MM.1S (cell line): ENCODE data around the gene KIRREL3.
"Not testable (repeated sequence)": the region's sequence is repeated elsewhere in the genome, so short reads cannot be mapped to it uniquely, and the experiment has no call there.

ENCODE experiments used
- DNase-seq: peaks from one replicate; pipeline ENCODE4 v3.0.0-alpha.2; 2015
- H2AFZ ChIP-seq: fragments of 300-600 bp; sonication (generic); 2 replicates; pipeline ENCODE4 v1.6.0; 2016; ENCODE audit warnings: antibody characterized with exemption, low read length
- H3F3A ChIP-seq: fragments of 300-600 bp; sonication (generic); 2 replicates; pipeline ENCODE4 v1.6.1; 2016; ENCODE audit warnings: mild to moderate bottlenecking, antibody characterized with exemption, low read length, moderate library complexity, mixed read lengths; ENCODE audit not compliant: insufficient read depth
- H3K27ac ChIP-seq: fragments of 300-600 bp; sonication (generic); 2 replicates; pipeline ENCODE4 v1.5.1; 2016; ENCODE audit warnings: mild to moderate bottlenecking, low read length
- H3K27me3 ChIP-seq: fragments of 300-600 bp; sonication (generic); replicated peaks from 2 replicates; pipeline ENCODE4 v1.6.0; 2016; ENCODE audit warnings: low read length; ENCODE audit not compliant: insufficient read depth
- H3K36me3 ChIP-seq: fragments of 300-600 bp; sonication (generic); replicated peaks from 2 replicates; pipeline ENCODE4 v1.6.1; 2016; ENCODE audit warnings: mild to moderate bottlenecking, low read length, mixed read lengths; ENCODE audit not compliant: insufficient read depth
- H3K4me1 ChIP-seq: fragments of 300-600 bp; sonication (generic); 2 replicates; pipeline ENCODE4 v1.6.1; 2016; ENCODE audit warnings: low read length, mixed read lengths
- H3K4me2 ChIP-seq: fragments of 300-600 bp; sonication (generic); 2 replicates; pipeline ENCODE4 v1.6.0; 2016; ENCODE audit warnings: low read depth, low read length
- H3K4me3 ChIP-seq: fragments of 300-600 bp; sonication (generic); 2 replicates; pipeline ENCODE4 v1.5.1; 2016; ENCODE audit warnings: low read length, mixed read lengths
- H3K79me2 ChIP-seq: fragments of 300-600 bp; sonication (generic); 2 replicates; pipeline ENCODE4 v1.6.1; 2016; ENCODE audit warnings: mixed run types, low read length, mixed read lengths
- H3K9ac ChIP-seq: fragments of 300-600 bp; sonication (generic); 2 replicates; pipeline ENCODE4 v1.6.1; 2016; ENCODE audit warnings: low read length, mixed read lengths
- H3K9me2 ChIP-seq: fragments of 300-600 bp; sonication (generic); replicated peaks from 2 replicates; pipeline ENCODE4 v1.6.1; 2016; ENCODE audit warnings: mild to moderate bottlenecking, low read length, mixed read lengths; ENCODE audit not compliant: insufficient read depth
- H3K9me3 ChIP-seq: fragments of 300-600 bp; sonication (generic); replicated peaks from 2 replicates; pipeline ENCODE4 v1.6.1; 2016; ENCODE audit warnings: mild to moderate bottlenecking, low read length, mixed read lengths; ENCODE audit not compliant: insufficient read depth
- H4K20me1 ChIP-seq: fragments of 300-600 bp; sonication (generic); 2 replicates; pipeline ENCODE4 v1.6.1; 2016; ENCODE audit warnings: mild to moderate bottlenecking, low read length, moderate library complexity, mixed read lengths; ENCODE audit not compliant: insufficient read depth
- EZH2 ChIP-seq: fragments of 300-600 bp; sonication (generic); optimal IDR thresholded peaks from 2 replicates; pipeline ENCODE3; 2017; ENCODE audit warnings: low read depth, mild to moderate bottlenecking, antibody characterized with exemption, low read length, mixed read lengths
- EZH2phosphoT487 ChIP-seq: fragments of 300-600 bp; sonication (generic); IDR thresholded peaks from 2 replicates; pipeline ENCODE4 v1.6.1; 2018; ENCODE audit warnings: antibody characterized with exemption, low read length
- TF ChIP-seq, protein P1 (sequence below): fragments of 300-600 bp; sonication (generic); IDR thresholded peaks from 2 replicates; pipeline ENCODE4 v1.5.1; 2016; ENCODE audit warnings: antibody characterized with exemption, low read length, mixed read lengths

The KIRREL3 gene

DNA sequence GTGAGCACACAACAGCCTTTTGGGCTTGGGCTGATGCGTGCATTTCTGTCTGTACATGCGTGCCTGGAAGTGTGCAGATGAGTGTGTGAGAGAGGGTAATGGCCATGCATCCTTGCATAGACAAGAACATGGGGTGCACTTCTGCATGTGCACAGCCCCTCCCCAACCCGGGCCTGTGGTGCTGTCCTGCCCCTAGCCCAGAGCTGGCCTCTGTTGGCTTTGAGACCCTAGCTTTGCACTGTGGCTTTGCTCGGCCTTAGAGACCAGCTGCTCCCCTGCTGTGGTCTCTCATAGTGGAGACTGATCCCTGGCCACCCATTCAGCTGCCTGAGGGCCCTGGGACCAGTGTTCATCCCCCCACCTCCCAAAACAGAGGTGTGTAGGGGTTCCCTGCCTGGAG is 619.7 kb downstream of the KIRREL3 start:
- no peak for DNase-seq
- H4K20me1 ChIP-seq: no peaks in the 10 kb centered on the region
- no peaks in the 10 kb centered on the region for H3F3A ChIP-seq
- no peaks in the 10 kb centered on the region for H3K9me2 ChIP-seq
- no peaks in the 10 kb centered on the region for H3K4me1 ChIP-seq
- H3K27me3 ChIP-seq: no peaks in the 10 kb centered on the region
- H3K4me2 ChIP-seq: no peak overlapping the region
- no peak overlapping the region for H3K9ac ChIP-seq
- no peaks in the 10 kb centered on the region for H3K36me3 ChIP-seq
- no peak overlapping the region for H2AFZ ChIP-seq
- no peaks in the 10 kb centered on the region for H3K79me2 ChIP-seq
- no peak for TF ChIP-seq EZH2phosphoT487
- no peak for TF ChIP-seq EZH2
- TF ChIP-seq, protein P1, sequence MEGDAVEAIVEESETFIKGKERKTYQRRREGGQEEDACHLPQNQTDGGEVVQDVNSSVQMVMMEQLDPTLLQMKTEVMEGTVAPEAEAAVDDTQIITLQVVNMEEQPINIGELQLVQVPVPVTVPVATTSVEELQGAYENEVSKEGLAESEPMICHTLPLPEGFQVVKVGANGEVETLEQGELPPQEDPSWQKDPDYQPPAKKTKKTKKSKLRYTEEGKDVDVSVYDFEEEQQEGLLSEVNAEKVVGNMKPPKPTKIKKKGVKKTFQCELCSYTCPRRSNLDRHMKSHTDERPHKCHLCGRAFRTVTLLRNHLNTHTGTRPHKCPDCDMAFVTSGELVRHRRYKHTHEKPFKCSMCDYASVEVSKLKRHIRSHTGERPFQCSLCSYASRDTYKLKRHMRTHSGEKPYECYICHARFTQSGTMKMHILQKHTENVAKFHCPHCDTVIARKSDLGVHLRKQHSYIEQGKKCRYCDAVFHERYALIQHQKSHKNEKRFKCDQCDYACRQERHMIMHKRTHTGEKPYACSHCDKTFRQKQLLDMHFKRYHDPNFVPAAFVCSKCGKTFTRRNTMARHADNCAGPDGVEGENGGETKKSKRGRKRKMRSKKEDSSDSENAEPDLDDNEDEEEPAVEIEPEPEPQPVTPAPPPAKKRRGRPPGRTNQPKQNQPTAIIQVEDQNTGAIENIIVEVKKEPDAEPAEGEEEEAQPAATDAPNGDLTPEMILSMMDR: no peak
- no peaks in the 10 kb centered on the region for H3K9me3 ChIP-seq
- H3K4me3 ChIP-seq: no peak overlapping the region
- no peak overlapping the region for H3K27ac ChIP-seq

DNA sequence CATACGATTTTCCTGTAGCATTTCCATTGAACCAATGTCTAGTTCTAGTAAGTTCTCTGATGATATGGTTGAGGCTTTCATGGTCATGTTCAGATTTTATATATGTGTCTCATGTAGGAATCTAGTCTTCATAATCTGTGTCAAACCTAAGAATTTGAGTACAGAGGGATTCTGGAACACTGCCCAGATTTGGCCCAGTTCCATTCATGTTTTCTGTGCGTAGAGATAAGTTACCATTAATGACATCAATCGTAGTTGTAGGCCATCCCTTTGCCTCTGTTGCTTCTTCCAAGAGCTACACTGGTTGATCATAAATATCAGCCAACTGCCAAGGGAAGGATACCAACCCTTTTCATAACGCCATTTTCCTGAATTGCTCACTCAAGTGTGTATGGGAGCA is 621.8 kb downstream of the KIRREL3 start:
- DNase-seq: no peak
- no peak for TF ChIP-seq EZH2
- TF ChIP-seq EZH2phosphoT487: no peak
- TF ChIP-seq, protein P1: no peak
- Histone ChIP-seq H2AFZ (no peak overlapping the region), H3K79me2 (no peaks in the 10 kb centered on the region), H3K9ac (no peak overlapping the region), H3K4me1 (no peaks in the 10 kb centered on the region), H3K4me2 (no peak overlapping the region), H3K9me3 (no peaks in the 10 kb centered on the region), H3K36me3 (no peaks in the 10 kb centered on the region), H3K27ac (no peak overlapping the region), H3K4me3 (no peak overlapping the region), H3K27me3 (no peaks in the 10 kb centered on the region), H3K9me2 (no peaks in the 10 kb centered on the region), H3F3A (no peaks in the 10 kb centered on the region), H4K20me1 (no peaks in the 10 kb centered on the region)

DNA sequence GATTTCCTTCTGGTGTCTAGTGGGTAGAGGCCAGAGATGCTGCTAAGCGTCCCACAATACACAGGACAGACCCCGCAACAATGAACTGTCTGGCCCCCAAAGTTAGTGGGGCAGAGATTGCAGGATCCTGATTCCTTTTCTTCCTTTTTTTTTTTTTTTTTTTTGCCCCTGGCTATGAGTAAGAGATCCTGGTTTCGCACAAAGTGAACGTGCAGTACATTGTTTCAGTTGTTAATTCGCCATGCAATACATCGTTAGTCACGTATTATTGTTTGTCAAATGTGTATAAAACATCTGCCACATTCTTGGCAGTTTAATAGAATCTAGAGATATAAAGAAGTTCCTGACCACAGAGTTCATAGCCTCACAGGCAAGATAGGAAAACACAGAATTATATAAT is 624.8 kb downstream of the KIRREL3 start:
- TF ChIP-seq, protein P1: no peak
- TF ChIP-seq EZH2phosphoT487 (no peak), EZH2 (no peak)
- H3K4me3 ChIP-seq: no peak overlapping the region
- no peak overlapping the region for H3K27ac ChIP-seq
- H3K27me3 ChIP-seq: no peaks in the 10 kb centered on the region
- H4K20me1 ChIP-seq: no peaks in the 10 kb centered on the region
- no peaks in the 10 kb centered on the region for H3K79me2 ChIP-seq
- H3K9ac ChIP-seq: no peak overlapping the region
- no peak overlapping the region for H3K4me2 ChIP-seq
- H3F3A ChIP-seq: no peaks in the 10 kb centered on the region
- no peak overlapping the region for H2AFZ ChIP-seq
- H3K36me3 ChIP-seq: no peaks in the 10 kb centered on the region
- no peaks in the 10 kb centered on the region for H3K9me3 ChIP-seq
- H3K9me2 ChIP-seq: no peaks in the 10 kb centered on the region
- DNase-seq: no peak
- H3K4me1 ChIP-seq: no peaks in the 10 kb centered on the region

DNA sequence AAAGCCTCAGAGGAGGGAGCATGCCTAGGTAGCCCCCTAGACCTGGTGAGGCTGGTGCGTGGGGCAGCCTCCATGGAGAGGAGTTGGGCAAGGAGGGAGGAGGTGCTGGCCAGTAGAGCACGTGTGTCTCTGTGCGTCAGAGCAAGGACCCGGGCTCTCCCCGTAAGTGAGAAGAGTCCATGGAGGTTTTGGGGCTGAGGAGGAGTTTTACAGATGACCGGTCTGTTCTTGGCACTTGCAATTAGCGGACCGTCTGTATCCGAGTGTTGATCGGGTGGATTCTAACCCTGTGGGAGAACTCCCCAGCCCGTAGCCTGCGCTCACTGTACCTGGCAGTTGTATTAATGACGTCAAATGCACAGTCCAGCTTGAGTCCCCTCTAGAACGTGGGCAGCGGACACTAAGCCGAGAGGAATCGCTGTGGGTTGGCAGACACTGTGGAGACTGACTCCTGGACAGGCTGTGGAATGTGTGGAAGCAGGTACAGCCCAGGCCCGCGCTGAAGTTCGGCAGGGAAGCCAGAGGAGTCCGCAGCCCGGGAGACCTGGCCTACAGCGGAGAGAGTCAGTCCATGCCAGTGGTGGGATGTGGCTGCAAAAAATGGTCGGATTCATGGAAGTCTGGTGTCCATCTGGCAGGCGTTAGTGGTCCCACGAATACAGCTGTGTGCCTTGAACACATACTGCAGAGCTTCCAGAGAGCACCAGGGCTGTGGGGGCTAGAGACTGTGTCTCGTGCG is 625.8 kb downstream of the KIRREL3 start:
- DNase-seq, H3K79me2 ChIP-seq, H3K4me1 ChIP-seq, H3F3A ChIP-seq, H3K27me3 ChIP-seq, H3K36me3 ChIP-seq, H3K4me3 ChIP-seq, H3K27ac ChIP-seq, H2AFZ ChIP-seq, H3K9me2 ChIP-seq, H3K9me3 ChIP-seq, H4K20me1 ChIP-seq, H3K4me2 ChIP-seq, H3K9ac ChIP-seq: not testable (repeated sequence)

DNA sequence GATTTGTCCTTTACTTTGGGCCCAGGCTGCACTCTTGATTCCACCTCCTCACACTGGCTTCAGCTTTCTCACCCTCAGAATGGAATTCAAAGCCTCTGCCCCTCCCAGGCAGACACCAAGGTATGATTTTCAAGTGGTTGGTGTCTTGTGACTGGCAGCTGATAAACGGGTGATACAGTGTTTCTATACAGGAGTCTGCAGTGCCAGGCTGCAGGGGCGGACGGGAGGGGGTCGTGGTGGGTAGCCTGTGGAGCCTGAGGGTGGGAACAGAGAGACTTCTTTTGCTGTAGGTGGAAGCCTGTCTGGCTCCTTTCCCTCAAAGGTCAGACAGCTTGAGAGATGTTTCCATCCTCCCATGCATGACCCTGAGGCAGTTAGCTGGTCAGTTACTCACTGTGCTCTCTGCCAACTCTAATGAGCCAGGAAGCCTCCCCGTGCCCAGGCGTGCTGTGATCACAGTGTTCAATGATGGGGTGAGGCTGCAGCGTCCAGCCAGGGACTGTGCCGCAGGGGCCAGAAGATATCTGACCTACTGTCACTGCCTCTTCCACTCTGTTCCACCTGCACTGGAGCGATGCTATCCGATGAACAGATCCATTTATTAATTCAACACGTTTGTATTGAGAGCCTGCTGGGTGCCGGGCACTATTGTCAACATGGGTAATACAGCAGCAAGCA is 627.0 kb downstream of the KIRREL3 start:
- not testable (repeated sequence) for H3F3A ChIP-seq, H3K4me3 ChIP-seq, H3K9ac ChIP-seq, H3K4me2 ChIP-seq, H3K36me3 ChIP-seq, H3K9me3 ChIP-seq, H3K79me2 ChIP-seq, DNase-seq, H3K27me3 ChIP-seq, H3K27ac ChIP-seq, H3K4me1 ChIP-seq, H4K20me1 ChIP-seq, H2AFZ ChIP-seq, H3K9me2 ChIP-seq
